Neuronal stem cell (in vitro differentiated cells): ENCODE measurements around the gene RNGTT.
A peak's percentile ranks its signal among the peaks of the same experiment; 100 is the strongest.

ENCODE experiments used
- DNase-seq: peaks from one replicate; pipeline ENCODE4 v3.0.0-alpha.2; 2013; ENCODE audit warnings: low spot score
- H2AFZ ChIP-seq: one replicate; pipeline ENCODE4 v1.6.1; 2013; ENCODE audit warnings: mild to moderate bottlenecking, low read length, inconsistent platforms
- H2AK5ac ChIP-seq: 2 replicates; pipeline ENCODE4 v1.6.1; 2013; ENCODE audit warnings: low read depth, mild to moderate bottlenecking, inconsistent platforms, low read length, moderate library complexity, mixed read lengths
- H2BK120ac ChIP-seq: 2 replicates; pipeline ENCODE4 v1.6.1; 2013; ENCODE audit warnings: low read depth, mild to moderate bottlenecking, inconsistent platforms, low read length, moderate library complexity, mixed read lengths
- H2BK12ac ChIP-seq: one replicate; pipeline ENCODE4 v1.6.1; 2013; ENCODE audit warnings: low read length, inconsistent platforms
- H2BK15ac ChIP-seq: 2 replicates; pipeline ENCODE4 v1.6.1; 2013; ENCODE audit warnings: mild to moderate bottlenecking, low read length, inconsistent platforms, mixed read lengths
- H2BK5ac ChIP-seq: one replicate; pipeline ENCODE4 v1.6.1; 2013; ENCODE audit warnings: inconsistent platforms, mild to moderate bottlenecking, low read length, moderate library complexity
- H3K14ac ChIP-seq: one replicate; pipeline ENCODE4 v1.6.1; 2013; ENCODE audit warnings: low read length, inconsistent platforms
- H3K18ac ChIP-seq: 2 replicates; pipeline ENCODE4 v1.6.1; 2013; ENCODE audit warnings: low read length, inconsistent platforms
- H3K23ac ChIP-seq: 2 replicates; pipeline ENCODE4 v1.6.1; 2013; ENCODE audit warnings: low read depth, mild to moderate bottlenecking, mixed read lengths, low read length, inconsistent platforms; ENCODE audit not compliant: poor library complexity
- H3K27ac ChIP-seq: replicated peaks from 3 replicates; pipeline ENCODE4 v1.5.1; 2013; ENCODE audit warnings: low read length, inconsistent platforms
- H3K27me3 ChIP-seq, 3 experiments: 2 replicates each; pipeline ENCODE4 v1.6.1; 2013; ENCODE audit warnings: low read length in 3 of 3, mild to moderate bottlenecking in 2 of 3, inconsistent platforms in 1 of 3, low read depth in 1 of 3, mixed read lengths in 1 of 3, moderate library complexity in 1 of 3; ENCODE audit not compliant: control insufficient read depth in 3 of 3, insufficient read depth in 3 of 3
- H3K36me3 ChIP-seq, 2 donors: replicated peaks in 1 of 2; 2 replicates each; pipeline ENCODE4 v1.6.1; 2013; ENCODE audit warnings: low read length in 2 of 2; ENCODE audit not compliant: control insufficient read depth in 2 of 2, insufficient read depth in 2 of 2
- H3K4ac ChIP-seq: 2 replicates; pipeline ENCODE4 v1.6.1; 2013; ENCODE audit warnings: inconsistent platforms, mild to moderate bottlenecking, low read length, moderate library complexity
- H3K4me1 ChIP-seq, 2 donors: 1 replicate in 1 of 2; 2 replicates in 1 of 2; pipeline ENCODE4 v1.6.1; 2013; ENCODE audit warnings: low read length in 2 of 2, low read depth in 1 of 2; ENCODE audit not compliant: control insufficient read depth in 2 of 2, insufficient read depth in 1 of 2
- H3K4me2 ChIP-seq: one replicate; pipeline ENCODE4 v1.6.1; 2013; ENCODE audit warnings: mild to moderate bottlenecking, low read length, inconsistent platforms; ENCODE audit not compliant: insufficient read depth, poor library complexity, severe bottlenecking
- H3K4me3 ChIP-seq, 2 donors: 2 replicates each; pipeline ENCODE4 v1.5.1; 2013; ENCODE audit warnings: low read length in 2 of 2, mild to moderate bottlenecking in 2 of 2, inconsistent platforms in 1 of 2, moderate library complexity in 1 of 2
- H3K79me1 ChIP-seq: one replicate; pipeline ENCODE4 v1.6.1; 2013; ENCODE audit warnings: low read depth, mild to moderate bottlenecking, inconsistent platforms, low read length, moderate library complexity
- H3K9ac ChIP-seq: one replicate; pipeline ENCODE4 v1.6.1; 2013; ENCODE audit warnings: mild to moderate bottlenecking, low read depth, low read length, inconsistent platforms; ENCODE audit not compliant: poor library complexity
- H3K9me3 ChIP-seq, 2 donors: replicated peaks in 1 of 2; 2 replicates each; pipeline versions ENCODE3 to v1.6.1; 2013; ENCODE audit warnings: low read length in 2 of 2, mild to moderate bottlenecking in 2 of 2, inconsistent platforms in 1 of 2, low read depth in 1 of 2, mixed read lengths in 1 of 2, moderate library complexity in 1 of 2; ENCODE audit not compliant: control insufficient read depth in 2 of 2, insufficient read depth in 1 of 2
- H4K8ac ChIP-seq: one replicate; pipeline ENCODE4 v1.6.1; 2013; ENCODE audit warnings: low read depth, mild to moderate bottlenecking, inconsistent platforms, low read length, moderate library complexity
- H4K91ac ChIP-seq: one replicate; pipeline ENCODE4 v1.6.1; 2013; ENCODE audit warnings: low read length, low read depth, mild to moderate bottlenecking, inconsistent platforms; ENCODE audit not compliant: poor library complexity
- WGBS, 2 donors: extraction: QIAGEN DNeasy Blood & Tissue Kit; methylation state at CpG; one replicate each; pipeline ENCODE4 v1.1.7; 2013; ENCODE audit warnings: missing lambda C conversion rate in 2 of 2, mixed read lengths in 1 of 2; ENCODE audit not compliant: insufficient read length in 2 of 2, insufficient replicate concordance in 1 of 2; ENCODE audit errors: extremely low coverage in 2 of 2; 5-methylcytosine and 5-hydroxymethylcytosine counted together

RNGTT gene

GRCh38 chr6:88599571-88599970 is 363.8 kb downstream of the RNGTT start:
- no peak for DNase-seq
- no peak overlapping the region for H2BK5ac ChIP-seq
- no peak overlapping the region for H2AFZ ChIP-seq
- no peak overlapping the region for H2BK12ac ChIP-seq
- no peak overlapping the region for H4K8ac ChIP-seq
- H2BK120ac ChIP-seq = no peak overlapping the region
- H3K27me3 ChIP-seq = no peaks in the 10 kb centered on the region
- no peaks in the 10 kb centered on the region for H3K4me1 ChIP-seq
- H3K4me2 ChIP-seq = no peak overlapping the region
- H2BK15ac ChIP-seq = no peak overlapping the region
- no peaks in the 10 kb centered on the region for H3K9me3 ChIP-seq
- no peak overlapping the region for H3K27ac ChIP-seq
- H3K23ac ChIP-seq = no peak overlapping the region
- no peak overlapping the region for H2AK5ac ChIP-seq
- H3K36me3 ChIP-seq = no peaks in the 10 kb centered on the region
- no peak overlapping the region for H3K4ac ChIP-seq
- H3K4me3 ChIP-seq = no peak overlapping the region
- H3K79me1 ChIP-seq = no peaks in the 10 kb centered on the region
- H3K9ac ChIP-seq = no peak overlapping the region
- no peak overlapping the region for H4K91ac ChIP-seq
- WGBS, 2 donors = no CpG with 5 or more reads among the region's 6 CpGs
- H3K14ac ChIP-seq = no peak overlapping the region
- H3K18ac ChIP-seq = no peak overlapping the region

- Histone ChIP-seq H2BK15ac (no peak overlapping the region), H3K14ac (no peak overlapping the region), H3K27me3 (peaks cover 0 to 5% (median 0%) of the 10 kb centered on the region in 3 experiments), H2BK12ac (no peak overlapping the region), H3K4me1 (no peaks in the 10 kb centered on the region), H3K4me2 (no peak overlapping the region), H2AFZ (no peak overlapping the region), H3K9me3 (no peaks in the 10 kb centered on the region), H3K27ac (no peak overlapping the region), H3K36me3 (no peaks in the 10 kb centered on the region), H3K4ac (no peak overlapping the region), H3K18ac (peak overlapping the region; percentile 30), H3K23ac (no peak overlapping the region), H3K9ac (no peak overlapping the region), H4K8ac (no peak overlapping the region), H3K79me1 (no peaks in the 10 kb centered on the region), H3K4me3 (no peak overlapping the region), H2BK120ac (no peak overlapping the region), H4K91ac (no peak overlapping the region), H2BK5ac (no peak overlapping the region), H2AK5ac (no peak overlapping the region)
- no peak for DNase-seq
- no CpG with 5 or more reads among the region's 4 CpGs for WGBS, 2 donors
Observed at GRCh38 chr6:88596801-88597200, 366.6 kb downstream of the RNGTT start.

GRCh38 chr6:88588938-88589337 is 374.5 kb downstream of the RNGTT start:
- no peak overlapping the region for H2BK120ac ChIP-seq
- no peak overlapping the region for H2BK5ac ChIP-seq
- H2AK5ac ChIP-seq = no peak overlapping the region
- no peak overlapping the region for H3K27ac ChIP-seq
- no peak overlapping the region for H2BK15ac ChIP-seq
- H3K14ac ChIP-seq = no peak overlapping the region
- WGBS, 2 donors = no CpG with 5 or more reads among the region's 3 CpGs
- no peak overlapping the region for H4K91ac ChIP-seq
- no peak overlapping the region for H3K4ac ChIP-seq
- no peak overlapping the region for H3K4me3 ChIP-seq
- no peak overlapping the region for H3K9ac ChIP-seq
- DNase-seq = no peak
- no peak overlapping the region for H3K4me2 ChIP-seq
- peaks cover 3 to 5% of the 10 kb centered on the region in 2 donors for H3K4me1 ChIP-seq
- no peaks in the 10 kb centered on the region for H3K36me3 ChIP-seq
- no peaks in the 10 kb centered on the region for H3K79me1 ChIP-seq
- no peak overlapping the region for H2BK12ac ChIP-seq
- no peak overlapping the region for H3K23ac ChIP-seq
- no peak overlapping the region for H4K8ac ChIP-seq
- peaks cover 0 to 12% (median 0%) of the 10 kb centered on the region in 3 experiments for H3K27me3 ChIP-seq
- H3K9me3 ChIP-seq = no peaks in the 10 kb centered on the region
- peak overlapping the region; percentile 62 for H3K18ac ChIP-seq
- H2AFZ ChIP-seq = no peak overlapping the region

GRCh38 chr6:88587150-88587520 is 376.3 kb downstream of the RNGTT start:
- Histone ChIP-seq H3K4ac (no peak overlapping the region), H3K4me2 (no peak overlapping the region), H2BK5ac (no peak overlapping the region), H3K4me1 (peaks cover 3 to 5% of the 10 kb centered on the region in 2 donors), H3K27me3 (peaks cover 0 to 8% (median 0%) of the 10 kb centered on the region in 3 experiments), H2AFZ (peak overlapping the region; percentile 42), H3K36me3 (no peaks in the 10 kb centered on the region), H2AK5ac (peak overlapping the region; percentile 51), H4K8ac (no peak overlapping the region), H3K9ac (no peak overlapping the region), H2BK15ac (peak overlapping the region; percentile 78), H3K23ac (no peak overlapping the region), H3K9me3 (no peaks in the 10 kb centered on the region), H3K4me3 (no peak overlapping the region), H4K91ac (no peak overlapping the region), H3K14ac (no peak overlapping the region), H3K79me1 (no peaks in the 10 kb centered on the region), H2BK120ac (no peak overlapping the region), H3K27ac (no peak overlapping the region), H2BK12ac (no peak overlapping the region), H3K18ac (no peak overlapping the region)
- no CpG with 5 or more reads among the region's 12 CpGs for WGBS, 2 donors
- DNase-seq = no peak
